Measurements from ENCODE around the gene PLCXD1. TPM values are rescaled to one million over a fixed set of nuclear protein-coding genes. Genes with fewer than 3 reads are reported as not detected.
"Not testable (repeated sequence)": the region's sequence is repeated elsewhere in the genome, so short reads cannot be mapped to it uniquely, and the experiment has no call there.

PLCXD1 gene
- total RNA-seq, 1 donor from 2014 or later = 10.9 TPM

DNA sequence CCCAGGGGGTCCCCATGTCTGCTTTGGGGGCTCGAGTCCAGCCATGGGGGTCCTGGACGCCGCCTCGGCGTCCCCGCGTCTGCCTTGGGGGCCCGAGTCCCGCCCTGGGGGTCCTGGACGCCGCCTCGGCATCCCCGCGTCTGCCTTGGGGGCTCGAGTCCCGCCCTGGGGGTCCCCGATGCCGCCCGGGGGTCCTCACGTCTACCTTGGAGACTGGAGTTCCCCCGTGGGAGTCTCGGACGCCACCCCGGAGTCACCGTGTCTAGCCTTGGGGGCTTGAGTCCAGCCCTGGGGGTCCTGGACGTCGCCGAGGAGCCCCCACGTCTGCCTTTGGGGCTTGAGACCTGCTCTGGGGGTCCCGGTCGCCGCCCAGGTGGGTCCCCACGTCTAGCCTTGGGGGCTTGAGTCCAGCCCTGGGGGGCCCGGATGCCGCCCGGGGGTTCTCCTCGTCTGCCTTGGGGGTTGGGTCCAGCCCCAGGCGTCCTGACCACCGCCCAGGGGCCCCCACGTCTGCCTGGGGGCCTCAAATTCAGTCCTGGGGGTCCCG lies 38.5 kb downstream of the PLCXD1 start:
- peak overlapping the region; percentile 75 for H3K27ac Mint-ChIP-seq (ENCODE audit: unreplicated experiment)
- peaks cover 19% of the 10 kb centered on the region for H3K4me1 Mint-ChIP-seq (ENCODE audit: unreplicated experiment)
- H3K27me3 Mint-ChIP-seq (ENCODE audit: unreplicated experiment) = no peaks in the 10 kb centered on the region
- H3K36me3 Mint-ChIP-seq (ENCODE audit: unreplicated experiment) = no peaks in the 10 kb centered on the region
- H3K4me3 Mint-ChIP-seq (ENCODE audit: unreplicated experiment) = peak overlapping the region; percentile 83
- H3K9me3 Mint-ChIP-seq (ENCODE audit: unreplicated experiment) = no peaks in the 10 kb centered on the region
- DNase-seq (ENCODE audit: extremely low spot score, unreplicated experiment) = no peak
- TF ChIP-seq, protein P1, sequence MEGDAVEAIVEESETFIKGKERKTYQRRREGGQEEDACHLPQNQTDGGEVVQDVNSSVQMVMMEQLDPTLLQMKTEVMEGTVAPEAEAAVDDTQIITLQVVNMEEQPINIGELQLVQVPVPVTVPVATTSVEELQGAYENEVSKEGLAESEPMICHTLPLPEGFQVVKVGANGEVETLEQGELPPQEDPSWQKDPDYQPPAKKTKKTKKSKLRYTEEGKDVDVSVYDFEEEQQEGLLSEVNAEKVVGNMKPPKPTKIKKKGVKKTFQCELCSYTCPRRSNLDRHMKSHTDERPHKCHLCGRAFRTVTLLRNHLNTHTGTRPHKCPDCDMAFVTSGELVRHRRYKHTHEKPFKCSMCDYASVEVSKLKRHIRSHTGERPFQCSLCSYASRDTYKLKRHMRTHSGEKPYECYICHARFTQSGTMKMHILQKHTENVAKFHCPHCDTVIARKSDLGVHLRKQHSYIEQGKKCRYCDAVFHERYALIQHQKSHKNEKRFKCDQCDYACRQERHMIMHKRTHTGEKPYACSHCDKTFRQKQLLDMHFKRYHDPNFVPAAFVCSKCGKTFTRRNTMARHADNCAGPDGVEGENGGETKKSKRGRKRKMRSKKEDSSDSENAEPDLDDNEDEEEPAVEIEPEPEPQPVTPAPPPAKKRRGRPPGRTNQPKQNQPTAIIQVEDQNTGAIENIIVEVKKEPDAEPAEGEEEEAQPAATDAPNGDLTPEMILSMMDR (IDR thresholded peaks at IDR 0.05) = no peak

DNA sequence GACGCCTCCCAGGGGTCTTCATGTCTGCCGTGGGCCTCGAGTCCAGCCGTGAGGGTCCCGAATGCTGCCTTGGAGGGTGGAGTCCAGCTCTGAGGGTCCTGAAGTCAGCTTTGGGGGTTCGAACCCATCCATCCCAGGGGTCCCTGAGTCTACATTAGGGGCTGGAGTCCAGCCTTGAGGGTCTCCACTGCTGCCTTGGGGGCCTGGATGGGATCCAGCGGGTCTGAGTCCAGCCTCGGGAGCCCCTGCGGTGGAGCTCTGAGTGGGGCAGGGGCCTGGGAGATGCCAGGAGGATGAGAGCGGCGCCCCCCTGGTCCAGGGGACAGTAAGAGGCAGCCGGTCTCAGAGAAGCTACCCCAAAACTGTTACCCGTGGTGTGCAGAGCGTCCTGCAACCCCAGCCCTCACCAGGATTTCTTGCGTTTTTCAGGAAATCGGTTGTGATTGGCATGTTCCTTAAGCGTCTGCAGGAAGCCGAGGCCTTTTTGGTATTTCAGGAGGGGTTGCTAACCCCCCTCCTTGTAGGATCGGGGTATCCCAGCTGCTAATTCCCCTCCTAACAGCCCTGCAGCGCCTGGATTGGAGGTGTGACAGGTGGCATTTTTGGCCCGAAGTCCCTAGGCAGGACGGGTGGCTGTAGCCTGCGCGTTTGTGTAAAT lies 39.1 kb downstream of the PLCXD1 start:
- peak overlapping the region; percentile 83 for H3K4me3 Mint-ChIP-seq (ENCODE audit: unreplicated experiment)
- H3K27me3 Mint-ChIP-seq (ENCODE audit: unreplicated experiment) = no peaks in the 10 kb centered on the region
- no peaks in the 10 kb centered on the region for H3K36me3 Mint-ChIP-seq (ENCODE audit: unreplicated experiment)
- TF ChIP-seq, protein P1 (IDR thresholded peaks at IDR 0.05) = no peak
- H3K27ac Mint-ChIP-seq (ENCODE audit: unreplicated experiment) = peak overlapping the region; percentile 75
- H3K4me1 Mint-ChIP-seq (ENCODE audit: unreplicated experiment) = peaks cover 21% of the 10 kb centered on the region
- DNase-seq (ENCODE audit: extremely low spot score, unreplicated experiment) = no peak
- no peaks in the 10 kb centered on the region for H3K9me3 Mint-ChIP-seq (ENCODE audit: unreplicated experiment)

DNA sequence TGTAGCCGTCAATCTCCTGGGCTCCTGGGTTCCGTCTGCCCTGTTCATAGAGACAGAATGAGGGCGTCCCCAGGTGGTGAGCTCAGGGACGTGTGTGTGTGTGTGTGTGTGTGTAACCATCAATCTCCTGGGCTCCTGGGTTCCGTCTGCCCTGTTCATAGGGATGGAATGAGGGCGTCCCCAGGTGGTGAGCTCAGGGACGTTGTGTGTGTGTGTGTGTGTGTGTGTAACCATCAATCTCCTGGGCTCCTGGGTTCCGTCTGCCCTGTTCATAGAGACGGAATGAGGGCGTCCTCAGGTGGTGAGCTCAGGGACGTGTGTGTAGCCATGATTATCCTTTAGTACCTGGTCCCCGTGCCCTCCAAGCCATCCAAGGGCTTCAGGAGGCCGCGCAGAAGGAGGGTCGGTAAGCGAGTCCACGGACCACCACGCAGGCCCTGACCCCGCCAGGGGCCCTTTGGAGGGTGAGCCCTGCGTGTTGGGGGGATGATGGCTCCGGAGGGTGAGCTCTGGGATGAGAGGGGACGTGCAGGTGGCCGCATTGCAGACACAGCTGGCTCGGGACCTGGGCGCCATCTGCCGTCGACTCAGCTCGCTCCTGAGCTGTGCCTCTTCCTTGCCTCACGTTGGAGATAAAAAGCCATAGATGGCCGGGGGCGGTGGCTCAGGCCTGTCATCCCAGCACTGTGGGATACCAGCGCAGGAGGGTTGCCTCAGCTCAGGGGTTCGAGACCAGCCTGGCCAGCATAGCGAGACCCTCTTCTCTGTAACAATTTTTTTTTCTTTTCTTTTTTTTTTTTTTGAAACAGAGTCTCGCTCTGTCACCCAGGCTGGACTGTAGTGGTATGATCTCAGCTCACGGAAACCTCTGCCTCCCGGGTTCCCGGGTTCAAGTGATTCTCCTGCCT lies 42.8 kb downstream of the PLCXD1 start:
- TF ChIP-seq, protein P1 (IDR thresholded peaks at IDR 0.05) = peak; percentile 48
- no peaks in the 10 kb centered on the region for H3K27me3 Mint-ChIP-seq (ENCODE audit: unreplicated experiment)
- DNase-seq (ENCODE audit: extremely low spot score, unreplicated experiment) = no peak
- peaks cover 16% of the 10 kb centered on the region for H3K4me1 Mint-ChIP-seq (ENCODE audit: unreplicated experiment)
- no peaks in the 10 kb centered on the region for H3K36me3 Mint-ChIP-seq (ENCODE audit: unreplicated experiment)
- H3K27ac Mint-ChIP-seq (ENCODE audit: unreplicated experiment) = no peak overlapping the region
- H3K9me3 Mint-ChIP-seq (ENCODE audit: unreplicated experiment) = no peaks in the 10 kb centered on the region
- H3K4me3 Mint-ChIP-seq (ENCODE audit: unreplicated experiment) = no peak overlapping the region

DNA sequence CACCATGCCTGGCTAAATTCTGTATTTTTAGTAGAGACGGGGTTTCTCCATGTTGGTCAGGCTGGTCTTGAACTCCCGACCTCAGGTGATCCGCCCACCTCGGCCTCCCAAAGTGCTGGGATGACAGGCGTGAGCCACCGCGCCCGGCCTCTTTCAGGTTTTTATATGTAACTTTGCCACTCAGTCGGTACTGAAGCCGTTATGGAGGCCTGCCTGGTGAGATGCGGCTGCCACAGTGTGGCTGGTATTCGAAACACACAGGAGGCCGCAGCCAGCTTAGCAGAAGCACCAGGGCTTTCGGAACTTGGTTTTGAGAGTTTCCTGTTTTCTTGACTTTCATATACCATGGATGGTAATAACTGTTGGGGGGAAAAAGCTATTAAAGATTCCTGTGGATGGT lies 43.5 kb downstream of the PLCXD1 start:
- peaks cover 16% of the 10 kb centered on the region for H3K4me1 Mint-ChIP-seq (ENCODE audit: unreplicated experiment)
- not testable (repeated sequence) for H3K9me3 Mint-ChIP-seq (ENCODE audit: unreplicated experiment); H3K36me3 Mint-ChIP-seq (ENCODE audit: unreplicated experiment); DNase-seq (ENCODE audit: extremely low spot score, unreplicated experiment); H3K27ac Mint-ChIP-seq (ENCODE audit: unreplicated experiment); H3K4me3 Mint-ChIP-seq (ENCODE audit: unreplicated experiment); H3K27me3 Mint-ChIP-seq (ENCODE audit: unreplicated experiment)

DNA sequence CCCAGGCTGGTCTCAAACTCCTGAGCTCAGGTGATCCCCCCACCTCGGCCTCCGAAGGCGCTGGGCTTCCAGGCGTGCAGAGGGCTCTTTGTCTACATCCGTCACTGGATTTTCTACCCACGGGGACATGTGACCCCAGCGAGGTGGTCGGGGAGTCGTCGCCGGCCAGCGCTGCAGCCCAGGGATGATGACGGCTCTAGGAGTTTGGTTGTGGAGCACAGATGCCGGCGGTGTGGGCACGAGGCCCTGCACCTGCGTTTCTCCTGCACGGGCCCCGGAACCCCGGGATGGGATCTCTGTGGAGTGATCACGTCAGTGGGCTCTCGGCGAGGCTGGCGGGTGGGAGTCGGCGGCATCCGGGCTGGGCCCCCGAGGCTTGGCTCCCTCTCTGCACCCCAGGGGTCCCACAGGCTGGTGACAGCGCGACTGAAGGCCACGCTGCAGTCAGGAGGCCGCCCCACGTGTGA lies 46.5 kb downstream of the PLCXD1 start:
- DNase-seq (ENCODE audit: extremely low spot score, unreplicated experiment) = no peak
- TF ChIP-seq, protein P1 (IDR thresholded peaks at IDR 0.05) = no peak
- H3K4me1 Mint-ChIP-seq (ENCODE audit: unreplicated experiment) = peaks cover 18% of the 10 kb centered on the region
- H3K27ac Mint-ChIP-seq (ENCODE audit: unreplicated experiment) = no peak overlapping the region
- H3K4me3 Mint-ChIP-seq (ENCODE audit: unreplicated experiment) = no peak overlapping the region
- H3K9me3 Mint-ChIP-seq (ENCODE audit: unreplicated experiment) = no peaks in the 10 kb centered on the region
- no peaks in the 10 kb centered on the region for H3K27me3 Mint-ChIP-seq (ENCODE audit: unreplicated experiment)
- H3K36me3 Mint-ChIP-seq (ENCODE audit: unreplicated experiment) = no peaks in the 10 kb centered on the region
